Adrenal gland (tissue), 12 donors: Measurements from ENCODE around the gene PTPN22. TPM values are rescaled to one million over a fixed set of nuclear protein-coding genes. Genes with fewer than 3 reads are reported as not detected.
A peak's percentile ranks its signal among the peaks of the same experiment; 100 is the strongest.

Experiments used
- DNase-seq, 7 donors: peaks; one replicate each; pipeline ENCODE4 v3.0.0-alpha.2; 2019 to 2020
- H3K27ac ChIP-seq, 5 donors: fragments of 200-600 bp; sonication (generic) in 4 of 5; 1 replicate in 3 of 5; 2 replicates in 2 of 5; pipeline versions ENCODE4 v1.5.1 to v1.8.0; 2016 to 2020; ENCODE audit warnings: mild to moderate bottlenecking in 1 of 5
- H3K27me3 ChIP-seq: fragments of 200-600 bp; 2 replicates; pipeline ENCODE4 v1.8.0; 2021
- H3K36me3 ChIP-seq, 2 donors: fragments of 200-600 bp; replicated peaks in 1 of 2; 1 replicate in 1 of 2; 2 replicates in 1 of 2; pipeline versions ENCODE4 v1.5.1 to v1.8.0; 2018 to 2022
- H3K4me1 ChIP-seq, 2 donors: fragments of 200-600 bp; replicated peaks in 1 of 2; 1 replicate in 1 of 2; 2 replicates in 1 of 2; pipeline versions ENCODE4 v1.5.1 to v1.8.0; 2018 to 2021
- H3K4me3 ChIP-seq, 4 donors: fragments of 200-600 bp; sonication (generic) in 3 of 4; one replicate each; pipeline ENCODE4 v1.5.1; 2016 to 2018
- H3K9me3 ChIP-seq, 3 donors: fragments of 200-600 bp; sonication (generic) in 1 of 3; replicated peaks in 1 of 3; 1 replicate in 2 of 3; 2 replicates in 1 of 3; pipeline versions ENCODE4 v1.5.1 to v1.8.0; 2016 to 2021
- CTCF ChIP-seq, 6 experiments: fragments of 450-650 bp in 4 of 6; fragments of 200-600 bp in 2 of 6; sonication (generic) in 1 of 6; IDR thresholded peaks; 1 replicate in 5 of 6; 2 replicates in 1 of 6; pipeline versions ENCODE4 v1.5.1 to v1.8.0; 2016 to 2021; ENCODE audit warnings: antibody characterized with exemption in 6 of 6, mild to moderate bottlenecking in 2 of 6, moderate library complexity in 1 of 6
- POLR2A ChIP-seq, 2 donors: fragments of 450-650 bp; IDR thresholded peaks; one replicate each; pipeline ENCODE4 v1.6.1; 2017; ENCODE audit warnings: antibody characterized with exemption in 2 of 2, mild to moderate bottlenecking in 2 of 2, moderate library complexity in 1 of 2
- WGBS, 4 donors: extraction: QIAGEN DNeasy Blood & Tissue Kit in 2 of 4; methylation state at CpG; one replicate each; pipeline versions ENCODE4 v1.1.5 to v1.1.7; 2013 to 2017; 5-methylcytosine and 5-hydroxymethylcytosine counted together
- intact Hi-C, 2 donors: fragments of 100-400 bp; cut with DNase I; formaldehyde crosslinking; loops; one replicate each; pipeline versions ENCODE4 v1.14.1 to v1.15.0; 2022 to 2023
- polyA plus RNA-seq, 3 donors: library from polyadenylated mRNA; stranded (reverse); fragments of 200-250 nt in 2 of 3; fragments of 350-450 nt in 1 of 3; fragmentation: Illumina TruSeq in 1 of 3; extraction: RNeasy Lipid Tissue Mini Kit (QIAGEN cat#74804) in 1 of 3; gene quantifications; one replicate each; pipeline ENCODE4 v1.2.3, GENCODE V29; 2013 to 2014
- total RNA-seq, 9 donors: library from RNA; depleted of rRNA in 4 of 9; stranded (reverse); fragments of >200 nt in 4 of 9; fragments of 120-200 nt in 1 of 9; fragmentation: NEBNext Ultra II Directional in 1 of 9; extraction: Animal tissue kit (Norgen Biotek cat#: 25700) in 1 of 9; gene quantifications; one replicate each; pipeline versions ENCODE4 v1.1.0 to v1.2.4, GENCODE V29; 2013 to 2023
- donor health status: healthy with polysubstance abuse.
- donor health status: Bipolar disorder and iron deficiency.
- donor health status: DM: yes; HTN: yes; CAD: no.
- donor health status: DM: no; HTN: no; CAD: no.
- donor health status: DM: no; HTN: no; CAD: no.
- donor health status: DM: yes; HTN: yes; CAD: no.

Gene PTPN22
- total and polyA plus RNA-seq, 12 donors, result 0.28 to 6.2 (median 2.7) TPM

GRCh38 chr1:113849072-113849471 is 22.4 kb downstream of the PTPN22 start:
- no peak for TF ChIP-seq CTCF (IDR thresholded peaks at IDR 0.05)
- TF ChIP-seq POLR2A (IDR thresholded peaks at IDR 0.05), result no peak
- no peaks in the 10 kb centered on the region for H3K36me3 ChIP-seq
- intact Hi-C loops, result no loop called here
- no peak overlapping the region for H3K27ac ChIP-seq
- H3K4me1 ChIP-seq, result no peaks in the 10 kb centered on the region
- no peak overlapping the region for H3K4me3 ChIP-seq
- no peak for DNase-seq
- no peaks in the 10 kb centered on the region for H3K27me3 ChIP-seq
- H3K9me3 ChIP-seq, result no peaks in the 10 kb centered on the region

GRCh38 chr1:113846391-113847035 is 25.0 kb downstream of the PTPN22 start:
- WGBS, 4 donors, result 69 to 79% (median 73%) methylated on average over 2 of the region's 2 CpGs
- TF ChIP-seq CTCF (IDR thresholded peaks at IDR 0.05) (no peak), POLR2A (IDR thresholded peaks at IDR 0.05) (no peak)
- Histone ChIP-seq H3K36me3 (no peaks in the 10 kb centered on the region), H3K4me3 (no peak overlapping the region), H3K9me3 (no peaks in the 10 kb centered on the region), H3K27me3 (no peaks in the 10 kb centered on the region), H3K27ac (no peak overlapping the region), H3K4me1 (no peaks in the 10 kb centered on the region)
- no peak for DNase-seq
- intact Hi-C loops, result no loop called here

GRCh38 chr1:113836534-113836933 is 35.0 kb downstream of the PTPN22 start:
- H3K27ac ChIP-seq, result no peak overlapping the region
- H3K27me3 ChIP-seq, result no peaks in the 10 kb centered on the region
- no peaks in the 10 kb centered on the region for H3K9me3 ChIP-seq
- no peak for TF ChIP-seq POLR2A (IDR thresholded peaks at IDR 0.05)
- TF ChIP-seq CTCF (IDR thresholded peaks at IDR 0.05), result no peak
- DNase-seq, result no peak
- 80 to 100% (median 100%) methylated on average over 1 of the region's 1 CpG for WGBS, 4 donors
- intact Hi-C loops, result loop anchor here in 1 of 2 donors (5.0 to 10.0 kb wide), 3 partner anchors 71 to 448 kb away; partner anchors contain the start of genes DCLRE1B and OLFML3
- peaks cover 0 to 4% of the 10 kb centered on the region in 2 donors for H3K4me1 ChIP-seq
- no peak overlapping the region for H3K4me3 ChIP-seq
- H3K36me3 ChIP-seq, result no peaks in the 10 kb centered on the region

GRCh38 chr1:113835686-113836290 is 35.7 kb downstream of the PTPN22 start:
- intact Hi-C loops, result loop anchor here in 1 of 2 donors (5.0 to 10.0 kb wide), 3 partner anchors 72 to 449 kb away; partner anchors contain the start of genes DCLRE1B and OLFML3
- no peaks in the 10 kb centered on the region for H3K9me3 ChIP-seq

More at GRCh38 chr1:113835686-113836290, 35.7 kb downstream of the PTPN22 start:
- WGBS, 4 donors, result 7 to 12% (median 9%) methylated on average over 4 of the region's 4 CpGs
- no peaks in the 10 kb centered on the region for H3K27me3 ChIP-seq
- DNase-seq, result peak in 1 of 7 donors; percentile 23
- peaks cover 0 to 4% of the 10 kb centered on the region in 2 donors for H3K4me1 ChIP-seq
- no peak for TF ChIP-seq POLR2A (IDR thresholded peaks at IDR 0.05)
- TF ChIP-seq CTCF (IDR thresholded peaks at IDR 0.05), result peak; percentile 42 to 75 (median 64)
- no peaks in the 10 kb centered on the region for H3K36me3 ChIP-seq
- no peak overlapping the region for H3K27ac ChIP-seq
- H3K4me3 ChIP-seq, result peak overlapping the region in 1 of 4 donors; percentile 7
